Nephron (organoid): ENCODE measurements around the gene PVALEF.

Experiments
- H3K27ac Mint-ChIP-seq, 3 experiments: 2 replicates each; pipeline ENCODE4 v1.8.0; 2020; ENCODE audit warnings: mixed read lengths in 3 of 3, mild to moderate bottlenecking in 2 of 3, moderate library complexity in 1 of 3
- H3K27me3 Mint-ChIP-seq: 2 replicates; pipeline ENCODE4 v1.8.0; 2021; ENCODE audit warnings: low read depth, mild to moderate bottlenecking, moderate library complexity, mixed read lengths
- H3K36me3 Mint-ChIP-seq: 2 replicates; pipeline ENCODE4 v1.8.0; 2020; ENCODE audit warnings: low read depth, mixed read lengths
- H3K4me1 Mint-ChIP-seq: 2 replicates; pipeline ENCODE4 v1.8.0; 2020; ENCODE audit warnings: mixed read lengths
- H3K4me3 Mint-ChIP-seq, 3 experiments: 2 replicates each; pipeline ENCODE4 v1.8.0; 2020; ENCODE audit warnings: mild to moderate bottlenecking in 3 of 3, mixed read lengths in 3 of 3, moderate library complexity in 2 of 3
- H3K9me3 Mint-ChIP-seq: 2 replicates; pipeline ENCODE4 v1.8.0; 2020; ENCODE audit warnings: mixed read lengths
- CTCF ChIP-seq, 3 experiments: fragments of 200-600 bp; sonication (generic); IDR thresholded peaks; one replicate each; pipeline ENCODE4 v1.5.0; 2021; ENCODE audit warnings: antibody characterized with exemption in 3 of 3; ENCODE audit not compliant: unreplicated experiment in 3 of 3

The PVALEF gene

GRCh38 chr17:81161536-81161935, 3.8 kb upstream of the PVALEF start:
- peaks cover 22% of the 10 kb centered on the region for H3K27me3 Mint-ChIP-seq
- H3K4me1 Mint-ChIP-seq, result peaks cover 9% of the 10 kb centered on the region
- no peak overlapping the region for H3K4me3 Mint-ChIP-seq
- no peak for TF ChIP-seq CTCF (IDR thresholded peaks at IDR 0.05; ENCODE audit: unreplicated experiment in 3 of 3)
- H3K27ac Mint-ChIP-seq, result no peak overlapping the region
- no peaks in the 10 kb centered on the region for H3K9me3 Mint-ChIP-seq
- H3K36me3 Mint-ChIP-seq, result no peaks in the 10 kb centered on the region

- TF ChIP-seq CTCF (IDR thresholded peaks at IDR 0.05; ENCODE audit: unreplicated experiment in 3 of 3), result no peak
- peaks cover 9% of the 10 kb centered on the region for H3K4me1 Mint-ChIP-seq
- H3K27me3 Mint-ChIP-seq, result peaks cover 22% of the 10 kb centered on the region
- no peak overlapping the region for H3K4me3 Mint-ChIP-seq
- no peak overlapping the region for H3K27ac Mint-ChIP-seq
- H3K9me3 Mint-ChIP-seq, result no peaks in the 10 kb centered on the region
- no peaks in the 10 kb centered on the region for H3K36me3 Mint-ChIP-seq
Measured at GRCh38 chr17:81161972-81162371, 3.3 kb upstream of the PVALEF start.

- no peak for TF ChIP-seq CTCF (IDR thresholded peaks at IDR 0.05; ENCODE audit: unreplicated experiment in 3 of 3)
- no peaks in the 10 kb centered on the region for H3K9me3 Mint-ChIP-seq
- no peak overlapping the region for H3K27ac Mint-ChIP-seq
- peaks cover 17% of the 10 kb centered on the region for H3K27me3 Mint-ChIP-seq
- H3K4me1 Mint-ChIP-seq, result peaks cover 9% of the 10 kb centered on the region
- H3K4me3 Mint-ChIP-seq, result no peak overlapping the region
- H3K36me3 Mint-ChIP-seq, result no peaks in the 10 kb centered on the region
Measured at GRCh38 chr17:81162491-81162890, 2.8 kb upstream of the PVALEF start.

GRCh38 chr17:81163051-81163695, 2.1 kb upstream of the PVALEF start:
- Mint-ChIP-seq H3K4me3 (no peak overlapping the region), H3K27me3 (peaks cover 17% of the 10 kb centered on the region), H3K36me3 (no peaks in the 10 kb centered on the region), H3K4me1 (peaks cover 9% of the 10 kb centered on the region), H3K27ac (no peak overlapping the region), H3K9me3 (no peaks in the 10 kb centered on the region)
- TF ChIP-seq CTCF (IDR thresholded peaks at IDR 0.05; ENCODE audit: unreplicated experiment in 3 of 3), result no peak

GRCh38 chr17:81163703-81164370, 1.5 kb upstream of the PVALEF start:
- peaks cover 9% of the 10 kb centered on the region for H3K4me1 Mint-ChIP-seq
- peak overlapping the region; percentile 46 to 68 (median 50) for H3K27ac Mint-ChIP-seq
- no peaks in the 10 kb centered on the region for H3K36me3 Mint-ChIP-seq
- H3K27me3 Mint-ChIP-seq, result peaks cover 14% of the 10 kb centered on the region
- H3K4me3 Mint-ChIP-seq, result peak overlapping the region in 2 of 3 experiments; percentile 65 to 77
- TF ChIP-seq CTCF (IDR thresholded peaks at IDR 0.05; ENCODE audit: unreplicated experiment in 3 of 3), result no peak
- no peaks in the 10 kb centered on the region for H3K9me3 Mint-ChIP-seq
